ENCODE measurements around the gene ACOX1. TPM values are rescaled to one million over a fixed set of nuclear protein-coding genes. Genes with fewer than 3 reads are reported as not detected.
"Not testable (repeated sequence)": the region's sequence is repeated elsewhere in the genome, so short reads cannot be mapped to it uniquely, and the experiment has no call there.

ACOX1 gene
- polyA plus RNA-seq, 3 donors, result 21.6 to 49.7 (median 49.2) TPM

DNA sequence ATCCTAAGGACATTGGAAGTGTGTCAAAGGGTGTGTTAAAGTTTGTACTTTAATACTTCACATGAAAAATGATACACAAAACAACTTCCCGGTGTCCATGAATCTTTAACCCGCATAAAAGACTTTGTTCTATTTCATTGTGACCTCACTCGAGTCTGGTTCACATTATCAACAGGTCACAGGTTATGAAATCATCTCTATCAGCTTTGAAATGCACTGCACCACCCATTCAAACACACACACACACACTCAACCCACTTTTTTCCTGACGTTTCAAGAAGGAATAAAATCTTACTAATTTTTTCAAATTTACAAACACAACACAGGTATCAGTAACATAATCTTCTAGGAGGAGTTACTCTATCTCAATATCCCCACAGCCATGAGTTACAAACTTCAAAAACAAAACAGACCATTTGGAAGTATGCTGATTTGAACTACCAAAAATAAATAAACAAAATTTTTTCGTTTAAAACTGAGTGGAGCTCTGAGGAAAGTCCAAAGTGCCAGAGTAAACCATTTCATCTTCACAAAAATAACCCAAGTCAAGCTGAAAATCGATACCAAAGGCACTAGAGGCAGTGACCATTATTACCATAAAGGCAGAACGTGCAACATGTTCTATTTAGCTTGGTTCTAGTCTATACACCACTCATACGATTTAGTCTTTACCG is 2.7 kb downstream of the ACOX1 start:
- Histone ChIP-seq H3K36me3 (replicated peaks in 1 of 2; ENCODE audit: control insufficient read depth in 1 of 2, insufficient read depth in 2 of 2, low read length in 2 of 2) (peaks cover 25 to 39% of the 10 kb centered on the region in 2 donors), H3K9me3 (replicated peaks in 1 of 2; ENCODE audit: control insufficient read depth in 1 of 2, insufficient read depth in 1 of 2, low read length in 2 of 2) (no peaks in the 10 kb centered on the region), H3K79me2 (ENCODE audit: insufficient read depth, low read length) (peaks cover 91% of the 10 kb centered on the region), H3K4me2 (replicated peaks; ENCODE audit: extremely low read depth, low read length, poor library complexity, severe bottlenecking) (peak overlapping the region; percentile 26), H2AFZ (ENCODE audit: insufficient read depth, low read depth, low read length, poor library complexity, severe bottlenecking) (no peak overlapping the region), H3K27me3 (ENCODE audit: control insufficient read depth in 2 of 2, insufficient read depth in 2 of 2, low read length in 2 of 2) (no peaks in the 10 kb centered on the region), H4K20me1 (ENCODE audit: insufficient read depth, low read length) (no peaks in the 10 kb centered on the region), H3K9ac (ENCODE audit: insufficient read depth, low read length, poor library complexity, severe bottlenecking) (no peak overlapping the region), H3K4me1 (ENCODE audit: control insufficient read depth in 1 of 2, insufficient read depth in 2 of 2, low read length in 2 of 2) (peaks cover 36 to 55% of the 10 kb centered on the region in 2 donors), H3K27ac (ENCODE audit: low read depth in 1 of 2, low read length in 2 of 2) (peak overlapping the region in 1 of 2 donors; percentile 42), H3K4me3 (replicated peaks in 1 of 3; ENCODE audit: low read depth in 2 of 3, low read length in 3 of 3) (no peak overlapping the region)
- Mint-ChIP-seq H3K27me3 (ENCODE audit: low read depth in 3 of 3) (peaks cover 0 to under 1% (median 0%) of the 10 kb centered on the region in 3 donors), H3K36me3 (peaks cover 39 to 62% of the 10 kb centered on the region in 2 donors), H3K27ac (peak overlapping the region in 5 of 7 donors; percentile 2 to 73 (median 27)), H3K4me1 (peaks cover 58% of the 10 kb centered on the region), H3K4me3 (peak overlapping the region in 1 of 2 donors; percentile 19), H3K9me3 (no peaks in the 10 kb centered on the region)
- DNase-seq, result no peak
- 85% methylated on average over 3 of the region's 9 CpGs for WGBS (ENCODE audit: insufficient coverage)
- TF ChIP-seq, protein P1, sequence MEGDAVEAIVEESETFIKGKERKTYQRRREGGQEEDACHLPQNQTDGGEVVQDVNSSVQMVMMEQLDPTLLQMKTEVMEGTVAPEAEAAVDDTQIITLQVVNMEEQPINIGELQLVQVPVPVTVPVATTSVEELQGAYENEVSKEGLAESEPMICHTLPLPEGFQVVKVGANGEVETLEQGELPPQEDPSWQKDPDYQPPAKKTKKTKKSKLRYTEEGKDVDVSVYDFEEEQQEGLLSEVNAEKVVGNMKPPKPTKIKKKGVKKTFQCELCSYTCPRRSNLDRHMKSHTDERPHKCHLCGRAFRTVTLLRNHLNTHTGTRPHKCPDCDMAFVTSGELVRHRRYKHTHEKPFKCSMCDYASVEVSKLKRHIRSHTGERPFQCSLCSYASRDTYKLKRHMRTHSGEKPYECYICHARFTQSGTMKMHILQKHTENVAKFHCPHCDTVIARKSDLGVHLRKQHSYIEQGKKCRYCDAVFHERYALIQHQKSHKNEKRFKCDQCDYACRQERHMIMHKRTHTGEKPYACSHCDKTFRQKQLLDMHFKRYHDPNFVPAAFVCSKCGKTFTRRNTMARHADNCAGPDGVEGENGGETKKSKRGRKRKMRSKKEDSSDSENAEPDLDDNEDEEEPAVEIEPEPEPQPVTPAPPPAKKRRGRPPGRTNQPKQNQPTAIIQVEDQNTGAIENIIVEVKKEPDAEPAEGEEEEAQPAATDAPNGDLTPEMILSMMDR (IDR thresholded peaks at IDR 0.05), result no peak
- intact Hi-C loops (cut with micrococcal nuclease), result loop anchor here in 1 of 2 donors (10.0 kb wide), 1 partner anchor 192 kb away; the partner anchor contains the start of gene UNK

DNA sequence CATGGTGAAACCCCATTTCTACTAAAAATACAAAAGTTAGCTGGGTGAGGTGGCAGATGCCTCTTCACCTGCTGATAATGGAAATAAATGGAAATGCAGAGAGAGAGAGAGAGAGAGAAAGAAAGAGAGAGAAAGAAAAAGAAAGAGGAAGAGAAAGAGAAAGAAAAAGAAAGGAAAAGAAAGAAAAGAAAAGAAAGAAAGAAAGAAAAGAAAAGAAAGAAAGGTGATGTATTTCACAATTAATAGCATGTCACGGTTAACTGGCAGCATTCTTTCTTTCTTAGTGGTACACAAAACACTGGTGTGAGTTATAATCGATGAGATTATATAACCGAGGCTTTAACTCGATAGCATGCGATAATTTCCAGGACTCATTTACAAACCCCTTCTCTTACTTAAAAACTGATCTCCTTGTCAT is 3.2 kb downstream of the ACOX1 start:
- no peak for DNase-seq
- TF ChIP-seq, protein P1 (IDR thresholded peaks at IDR 0.05), result no peak
- intact Hi-C loops (cut with micrococcal nuclease), result loop anchor here in 1 of 2 donors (10.0 kb wide), 1 partner anchor 191 kb away; the partner anchor contains the start of gene UNK
- Mint-ChIP-seq H3K9me3 (no peaks in the 10 kb centered on the region), H3K4me1 (peaks cover 62% of the 10 kb centered on the region), H3K36me3 (peaks cover 40 to 67% of the 10 kb centered on the region in 2 donors), H3K27ac (peak overlapping the region in 3 of 7 donors; percentile 41 to 75 (median 48)), H3K27me3 (ENCODE audit: low read depth in 3 of 3) (peaks cover 0 to 1% (median 0%) of the 10 kb centered on the region in 3 donors), H3K4me3 (no peak overlapping the region)
- H3K4me1 ChIP-seq (ENCODE audit: control insufficient read depth in 1 of 2, insufficient read depth in 2 of 2, low read length in 2 of 2), result peaks cover 40 to 60% of the 10 kb centered on the region in 2 donors
- H3K79me2 ChIP-seq (ENCODE audit: insufficient read depth, low read length), result peaks cover 91% of the 10 kb centered on the region
- H4K20me1 ChIP-seq (ENCODE audit: insufficient read depth, low read length), result no peaks in the 10 kb centered on the region
- H3K4me2 ChIP-seq (replicated peaks; ENCODE audit: extremely low read depth, low read length, poor library complexity, severe bottlenecking), result peak overlapping the region; percentile 26
- no peak overlapping the region for H2AFZ ChIP-seq (ENCODE audit: insufficient read depth, low read depth, low read length, poor library complexity, severe bottlenecking)
- H3K4me3 ChIP-seq (replicated peaks in 1 of 3; ENCODE audit: low read depth in 2 of 3, low read length in 3 of 3), result no peak overlapping the region
- H3K27me3 ChIP-seq (ENCODE audit: control insufficient read depth in 2 of 2, insufficient read depth in 2 of 2, low read length in 2 of 2), result no peaks in the 10 kb centered on the region
- no peak overlapping the region for H3K9ac ChIP-seq (ENCODE audit: insufficient read depth, low read length, poor library complexity, severe bottlenecking)
- peaks cover 25 to 39% of the 10 kb centered on the region in 2 donors for H3K36me3 ChIP-seq (replicated peaks in 1 of 2; ENCODE audit: control insufficient read depth in 1 of 2, insufficient read depth in 2 of 2, low read length in 2 of 2)
- no CpG with 5 or more reads among the region's 5 CpGs for WGBS (ENCODE audit: insufficient coverage)
- no peaks in the 10 kb centered on the region for H3K9me3 ChIP-seq (replicated peaks in 1 of 2; ENCODE audit: control insufficient read depth in 1 of 2, insufficient read depth in 1 of 2, low read length in 2 of 2)
- H3K27ac ChIP-seq (ENCODE audit: low read depth in 1 of 2, low read length in 2 of 2), result peak overlapping the region in 1 of 2 donors; percentile 42

GRCh38 chr17:75975187-75975586 is 3.8 kb downstream of the ACOX1 start:
- not testable (repeated sequence) for H3K4me3 Mint-ChIP-seq; H3K9me3 Mint-ChIP-seq; H3K9ac ChIP-seq (ENCODE audit: insufficient read depth, low read length, poor library complexity, severe bottlenecking); DNase-seq; H3K4me3 ChIP-seq (replicated peaks in 1 of 3; ENCODE audit: low read depth in 2 of 3, low read length in 3 of 3); H4K20me1 ChIP-seq (ENCODE audit: insufficient read depth, low read length); H3K27ac ChIP-seq (ENCODE audit: low read depth in 1 of 2, low read length in 2 of 2); H3K27me3 ChIP-seq (ENCODE audit: control insufficient read depth in 2 of 2, insufficient read depth in 2 of 2, low read length in 2 of 2); H3K27me3 Mint-ChIP-seq (ENCODE audit: low read depth in 3 of 3); H2AFZ ChIP-seq (ENCODE audit: insufficient read depth, low read depth, low read length, poor library complexity, severe bottlenecking); H3K9me3 ChIP-seq (replicated peaks in 1 of 2; ENCODE audit: control insufficient read depth in 1 of 2, insufficient read depth in 1 of 2, low read length in 2 of 2); H3K4me2 ChIP-seq (replicated peaks; ENCODE audit: extremely low read depth, low read length, poor library complexity, severe bottlenecking)
- H3K36me3 Mint-ChIP-seq, result peaks cover 40 to 73% of the 10 kb centered on the region in 2 donors
- H3K4me1 Mint-ChIP-seq, result peaks cover 62% of the 10 kb centered on the region
- 100% methylated on average over 3 of the region's 6 CpGs for WGBS (ENCODE audit: insufficient coverage)
- peak overlapping the region in 1 of 7 donors; percentile 46 for H3K27ac Mint-ChIP-seq
- intact Hi-C loops (cut with micrococcal nuclease), result loop anchor here in 1 of 2 donors (10.0 kb wide), 1 partner anchor 190 kb away; the partner anchor contains the start of gene UNK
- H3K36me3 ChIP-seq (replicated peaks in 1 of 2; ENCODE audit: control insufficient read depth in 1 of 2, insufficient read depth in 2 of 2, low read length in 2 of 2), result peaks cover 25 to 39% of the 10 kb centered on the region in 2 donors
- peaks cover 90% of the 10 kb centered on the region for H3K79me2 ChIP-seq (ENCODE audit: insufficient read depth, low read length)
- H3K4me1 ChIP-seq (ENCODE audit: control insufficient read depth in 1 of 2, insufficient read depth in 2 of 2, low read length in 2 of 2), result peaks cover 40 to 60% of the 10 kb centered on the region in 2 donors
